Measurements from ENCODE around the gene YWHAE. TPM values are rescaled to one million over a fixed set of nuclear protein-coding genes. Genes with fewer than 3 reads are reported as not detected.

The YWHAE gene
- total RNA-seq, 2 experiments from 2014 or later, result 267 to 646 TPM

DNA sequence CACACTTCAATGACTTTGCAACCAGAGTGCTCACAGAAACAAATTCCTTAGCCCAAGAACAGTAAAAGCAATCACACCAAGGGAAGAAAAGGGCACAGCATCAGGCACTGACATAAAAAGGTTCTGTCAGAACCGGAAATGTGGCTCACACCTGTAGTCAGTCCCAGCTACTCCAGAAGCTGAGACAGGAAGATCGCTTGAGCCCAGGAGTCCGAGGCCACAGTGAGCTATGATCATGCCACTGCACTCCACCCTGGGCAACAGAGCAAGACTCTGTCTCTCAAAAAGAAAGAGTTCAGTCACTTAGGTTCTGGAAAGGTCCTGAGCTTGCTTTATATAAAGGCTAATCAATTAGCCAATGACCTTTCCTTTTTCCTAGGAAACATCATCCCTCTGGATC, 22.7 kb downstream of the YWHAE start:
- peak overlapping the region; percentile 32 for H3K27ac ChIP-seq (ENCODE audit: low read depth, low read length, poor library complexity, severe bottlenecking)
- H3K9me3 ChIP-seq (ENCODE audit: low read length), result no peaks in the 10 kb centered on the region
- DNase-seq (ENCODE audit: low spot score), result peak; percentile 38
- peak overlapping the region; percentile 28 for H3K4me3 ChIP-seq (ENCODE audit: low read depth, low read length, poor library complexity, severe bottlenecking)
- peak overlapping the region; percentile 63 for H3K4me2 ChIP-seq (ENCODE audit: low read length)
- peaks cover 64% of the 10 kb centered on the region for H4K20me1 ChIP-seq (ENCODE audit: insufficient read depth, low read length)
- ChIA-PET CTCF (ENCODE audit: unreplicated experiment) (interaction anchor here (2.0 kb wide), 1 partner anchor 12 kb away, joined by 6 read pairs; no protein-coding TSS in a partner anchor), POLR2A (interaction anchor here (0.9 to 2.0 kb wide), 4 partner anchors 12 to 138 kb away, joined by 3 to 12 read pairs (median 8); no protein-coding TSS in a partner anchor)
- H3K4me1 ChIP-seq (ENCODE audit: insufficient read depth, low read length, poor library complexity, severe bottlenecking), result peaks cover 82% of the 10 kb centered on the region
- H3K9me2 ChIP-seq (ENCODE audit: insufficient read depth, low read length), result no peaks in the 10 kb centered on the region
- TF ChIP-seq CTCF (conservative IDR thresholded peaks at IDR 0.05; ENCODE audit: low read length) (no peak), EZH2phosphoT487 (IDR thresholded peaks at IDR 0.05; ENCODE audit: borderline replicate concordance, low read depth, low read length) (no peak)
- peaks cover 98% of the 10 kb centered on the region for H3K79me2 ChIP-seq (ENCODE audit: insufficient read depth, low read depth, low read length)
- H3K36me3 ChIP-seq (ENCODE audit: insufficient read depth, low read length), result peaks cover 90% of the 10 kb centered on the region
- intact Hi-C loops (cut with micrococcal nuclease; ENCODE audit: unreplicated experiment), result no loop called here
- no peak overlapping the region for H2AFZ ChIP-seq (ENCODE audit: low read length)
- no TSS peak for BruUV-seq (replicated peaks)

DNA sequence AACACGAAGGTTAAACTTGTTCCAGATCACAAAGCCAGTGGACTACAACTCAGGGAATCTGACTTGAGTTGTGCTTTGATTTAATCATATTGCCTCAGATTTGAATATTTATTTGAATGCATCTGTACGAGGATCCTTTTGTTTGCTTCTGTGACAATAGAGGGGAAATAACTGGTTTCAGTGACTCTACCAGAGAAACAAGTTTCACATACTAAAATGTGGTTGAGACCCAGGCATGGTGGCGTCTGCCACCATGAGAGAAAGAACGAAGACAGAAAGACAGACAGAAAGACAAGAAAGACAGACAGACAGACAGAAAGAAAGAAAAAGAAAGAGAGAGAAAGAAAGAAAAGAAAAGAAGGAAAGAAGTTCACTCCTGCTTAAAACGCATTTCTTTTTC, 24.0 kb downstream of the YWHAE start:
- ChIA-PET CTCF (ENCODE audit: unreplicated experiment) (interaction anchor here (2.0 kb wide), 1 partner anchor 11 kb away, joined by 6 read pairs; no protein-coding TSS in a partner anchor), POLR2A (interaction anchor here (0.7 to 2.0 kb wide), 3 partner anchors 10 to 155 kb away, joined by 3 to 12 read pairs (median 7); no protein-coding TSS in a partner anchor)
- no peak overlapping the region for H2AFZ ChIP-seq (ENCODE audit: low read length)
- peak overlapping the region; percentile 63 for H3K4me2 ChIP-seq (ENCODE audit: low read length)
- DNase-seq (ENCODE audit: low spot score), result no peak
- no peaks in the 10 kb centered on the region for H3K9me3 ChIP-seq (ENCODE audit: low read length)
- no peak for TF ChIP-seq EZH2phosphoT487 (IDR thresholded peaks at IDR 0.05; ENCODE audit: borderline replicate concordance, low read depth, low read length)
- no peak for TF ChIP-seq CTCF (conservative IDR thresholded peaks at IDR 0.05; ENCODE audit: low read length)
- no peak overlapping the region for H3K4me3 ChIP-seq (ENCODE audit: low read depth, low read length, poor library complexity, severe bottlenecking)
- no TSS peak for BruUV-seq (replicated peaks)
- H3K27ac ChIP-seq (ENCODE audit: low read depth, low read length, poor library complexity, severe bottlenecking), result peak overlapping the region; percentile 32
- no peaks in the 10 kb centered on the region for H3K9me2 ChIP-seq (ENCODE audit: insufficient read depth, low read length)
- peaks cover 88% of the 10 kb centered on the region for H3K4me1 ChIP-seq (ENCODE audit: insufficient read depth, low read length, poor library complexity, severe bottlenecking)
- peaks cover 73% of the 10 kb centered on the region for H4K20me1 ChIP-seq (ENCODE audit: insufficient read depth, low read length)
- intact Hi-C loops (cut with micrococcal nuclease; ENCODE audit: unreplicated experiment), result no loop called here
- peaks cover 96% of the 10 kb centered on the region for H3K36me3 ChIP-seq (ENCODE audit: insufficient read depth, low read length)
- H3K79me2 ChIP-seq (ENCODE audit: insufficient read depth, low read depth, low read length), result peaks cover 100% of the 10 kb centered on the region

GRCh38 chr17:1375615-1376014, 24.4 kb downstream of the YWHAE start:
- Histone ChIP-seq H3K4me3 (ENCODE audit: low read depth, low read length, poor library complexity, severe bottlenecking) (no peak overlapping the region), H3K36me3 (ENCODE audit: insufficient read depth, low read length) (peaks cover 96% of the 10 kb centered on the region), H2AFZ (ENCODE audit: low read length) (no peak overlapping the region), H3K9me3 (ENCODE audit: low read length) (no peaks in the 10 kb centered on the region), H3K4me2 (ENCODE audit: low read length) (peak overlapping the region; percentile 63), H4K20me1 (ENCODE audit: insufficient read depth, low read length) (peaks cover 72% of the 10 kb centered on the region), H3K27ac (ENCODE audit: low read depth, low read length, poor library complexity, severe bottlenecking) (peak overlapping the region; percentile 32), H3K4me1 (ENCODE audit: insufficient read depth, low read length, poor library complexity, severe bottlenecking) (peaks cover 84% of the 10 kb centered on the region), H3K79me2 (ENCODE audit: insufficient read depth, low read depth, low read length) (peaks cover 100% of the 10 kb centered on the region), H3K9me2 (ENCODE audit: insufficient read depth, low read length) (no peaks in the 10 kb centered on the region)
- BruUV-seq (replicated peaks), result no TSS peak
- intact Hi-C loops (cut with micrococcal nuclease; ENCODE audit: unreplicated experiment), result no loop called here
- DNase-seq (ENCODE audit: low spot score), result no peak
- TF ChIP-seq CTCF (conservative IDR thresholded peaks at IDR 0.05; ENCODE audit: low read length) (no peak), EZH2phosphoT487 (IDR thresholded peaks at IDR 0.05; ENCODE audit: borderline replicate concordance, low read depth, low read length) (no peak)
- ChIA-PET POLR2A (interaction anchor here (2.0 kb wide), 1 partner anchor 10 kb away, joined by 12 read pairs; no protein-coding TSS in a partner anchor), CTCF (ENCODE audit: unreplicated experiment) (no interaction called here)
